BJ (cell line): ENCODE results near the gene CUBN. TPM values are rescaled to one million over a fixed set of nuclear protein-coding genes. Genes with fewer than 3 reads are reported as not detected.

ENCODE experiments used
- CTCF ChIA-PET: fragments of 350-600 bp; formaldehyde crosslinking; extraction: SDS; loops from one replicate; lab custom pipeline; 2021; ENCODE audit warnings: antibody characterized with exemption, inconsistent platforms; lab: Yijun Ruan, JAX
- POLR2A ChIA-PET: fragments of 300-600 bp; sonication (Branson Sonifier 250); formaldehyde crosslinking; extraction: SDS; loops from one replicate; lab custom pipeline; 2021; ENCODE audit warnings: antibody characterized with exemption; lab: Charles Lee
- DNase-seq: peaks from one replicate; pipeline ENCODE4 v3.0.0-alpha.2; 2011; ENCODE audit warnings: low read depth
- H3K27me3 ChIP-seq: 2 replicates; pipeline ENCODE4 v1.6.0; 2011; ENCODE audit warnings: low read length; ENCODE audit not compliant: control insufficient read depth, insufficient read depth
- H3K36me3 ChIP-seq: 2 replicates; pipeline ENCODE4 v1.5.1; 2011; ENCODE audit warnings: low read length; ENCODE audit not compliant: control insufficient read depth, insufficient read depth
- H3K4me3 ChIP-seq: 2 replicates; pipeline ENCODE4 v1.5.1; 2011; ENCODE audit warnings: low read depth, mild to moderate bottlenecking, control low read depth, low read length
- CTCF ChIP-seq: IDR thresholded peaks from 2 replicates; pipeline ENCODE4 v1.5.1; 2011; ENCODE audit warnings: low read depth, mild to moderate bottlenecking, control low read depth, inconsistent platforms, low read length, moderate library complexity; ENCODE audit not compliant: insufficient read depth
- polyA plus RNA-seq: library from polyadenylated mRNA; depleted of rRNA; stranded (reverse); fragments of >200 nt; gene quantifications from 2 replicates; pipeline ENCODE4 v1.2.3, GENCODE V29; 2011

CUBN gene
- polyA plus RNA-seq, 1 experiment: 0.39 TPM

- CTCF ChIA-PET: no interaction called here
- DNase-seq: no peak
These were observed 95.9 kb downstream of the CUBN start for GRCh38 chr10:17033529-17034260.

GRCh38 chr10:17031637-17032635 lies 97.7 kb downstream of the CUBN start:
- no peak overlapping the region for H3K4me3 ChIP-seq
- DNase-seq: no peak
- POLR2A ChIA-PET: no interaction called here
- no peaks in the 10 kb centered on the region for H3K36me3 ChIP-seq
- H3K27me3 ChIP-seq: no peaks in the 10 kb centered on the region
- TF ChIP-seq CTCF: no peak
- CTCF ChIA-PET: interaction anchor here (0.9 to 1.0 kb wide), 2 partner anchors 21 to 203 kb away, joined by 3 to 4 read pairs; no protein-coding TSS in a partner anchor

More at GRCh38 chr10:17033529-17034260, 95.9 kb downstream of the CUBN start:
- POLR2A ChIA-PET: no interaction called here
- H3K27me3 ChIP-seq: no peaks in the 10 kb centered on the region
- no peak overlapping the region for H3K4me3 ChIP-seq
- no peak for TF ChIP-seq CTCF
- no peaks in the 10 kb centered on the region for H3K36me3 ChIP-seq

GRCh38 chr10:17029581-17030271 lies 99.9 kb downstream of the CUBN start:
- DNase-seq: no peak
- no peak for TF ChIP-seq CTCF
- Histone ChIP-seq H3K4me3 (no peak overlapping the region), H3K27me3 (no peaks in the 10 kb centered on the region), H3K36me3 (no peaks in the 10 kb centered on the region)
- ChIA-PET POLR2A (no interaction called here), CTCF (interaction anchor here (1.1 kb wide), 1 partner anchor 160 kb away, joined by 3 read pairs; no protein-coding TSS in a partner anchor)

GRCh38 chr10:17029239-17029580 lies 100.4 kb downstream of the CUBN start:
- DNase-seq: no peak
- no peak for TF ChIP-seq CTCF
- no peak overlapping the region for H3K4me3 ChIP-seq
- ChIA-PET POLR2A (no interaction called here), CTCF (interaction anchor here (1.1 kb wide), 1 partner anchor 159 kb away, joined by 3 read pairs; no protein-coding TSS in a partner anchor)
- no peaks in the 10 kb centered on the region for H3K27me3 ChIP-seq
- no peaks in the 10 kb centered on the region for H3K36me3 ChIP-seq
